ENCODE data around the gene ISOC2.

GRCh38 chr19:55489711-55490477 is 28.5 kb upstream of the ISOC2 start:
- TF ChIP-seq EZH2 (IDR thresholded peaks at IDR 0.05; ENCODE audit: low read length, unreplicated experiment) (no peak), CTCF (conservative IDR thresholded peaks at IDR 0.05; ENCODE audit: low read depth, low read length) (no peak), EZH2phosphoT487 (IDR thresholded peaks at IDR 0.05; ENCODE audit: borderline replicate concordance, low read length) (no peak)

Data from PC-3 (cell line).